NCI-H524 treated with DMSO at 0.1 percent for 48 hours (cell line): Measurements from ENCODE around the gene KLHDC10.
A peak's percentile ranks its signal among the peaks of the same experiment; 100 is the strongest.
"Not testable (repeated sequence)": the region's sequence is repeated elsewhere in the genome, so short reads cannot be mapped to it uniquely, and the experiment has no call there.

Experiments used
- DNase-seq: peaks from one replicate; lab custom pipeline; 2025; lab: John Stamatoyannopoulos, UW

KLHDC10 gene

GRCh38 chr7:130141884-130142653 lies 71.7 kb downstream of the KLHDC10 start:
- no peak for DNase-seq

DNA sequence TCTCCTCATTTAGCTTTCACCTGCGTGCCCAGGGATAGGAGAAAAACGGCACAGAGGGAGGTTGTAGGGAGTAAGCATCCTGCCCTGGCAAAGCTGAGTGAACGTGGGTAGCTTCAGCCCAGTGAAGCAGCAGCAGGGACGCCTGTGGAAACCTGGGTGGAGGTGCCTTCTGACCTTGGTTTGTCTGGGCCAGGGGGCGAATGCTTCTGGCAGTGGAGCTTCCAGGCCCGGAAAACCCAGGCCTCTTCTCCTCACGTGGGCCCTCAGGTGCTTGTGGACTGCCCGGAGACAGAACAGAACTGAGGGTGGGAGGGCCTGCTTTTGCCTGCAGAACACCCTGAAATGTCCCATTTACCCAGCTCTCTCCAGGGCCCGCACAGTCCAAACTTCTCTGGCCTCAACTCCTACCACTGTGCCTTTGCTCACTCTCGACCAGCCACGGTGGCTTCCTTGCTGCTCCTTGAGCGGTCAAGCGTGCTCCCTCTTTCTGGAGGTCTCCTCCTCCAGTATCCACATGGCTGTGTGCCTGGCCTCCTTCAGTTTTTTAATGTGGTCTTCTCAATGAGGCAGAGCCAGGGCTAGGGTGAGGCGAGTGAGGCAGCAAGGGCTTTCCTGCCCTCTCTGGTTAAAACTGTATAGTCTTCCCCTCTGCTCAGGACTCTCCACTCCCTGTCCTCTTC lies 72.5 kb downstream of the KLHDC10 start:
- DNase-seq: no peak

DNA sequence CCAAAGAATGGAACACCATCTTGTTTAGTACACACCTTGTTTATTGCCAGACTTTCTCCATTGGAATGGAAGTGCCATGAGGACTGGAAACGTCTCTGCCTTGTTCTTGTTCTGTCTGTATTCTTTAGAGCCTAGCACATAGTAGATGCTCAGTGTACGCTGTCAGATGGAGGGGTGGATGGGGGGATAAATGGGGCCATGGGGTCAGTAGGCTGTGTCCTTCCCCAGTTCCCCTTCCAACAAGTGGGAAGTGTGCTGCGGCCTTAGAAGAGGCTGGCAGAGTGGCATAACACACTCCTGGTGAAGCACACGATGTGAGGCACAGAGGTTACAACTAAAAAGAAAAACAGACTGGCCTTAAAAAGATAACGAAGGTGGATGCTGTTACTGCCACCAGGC lies 73.0 kb downstream of the KLHDC10 start:
- DNase-seq: no peak

DNA sequence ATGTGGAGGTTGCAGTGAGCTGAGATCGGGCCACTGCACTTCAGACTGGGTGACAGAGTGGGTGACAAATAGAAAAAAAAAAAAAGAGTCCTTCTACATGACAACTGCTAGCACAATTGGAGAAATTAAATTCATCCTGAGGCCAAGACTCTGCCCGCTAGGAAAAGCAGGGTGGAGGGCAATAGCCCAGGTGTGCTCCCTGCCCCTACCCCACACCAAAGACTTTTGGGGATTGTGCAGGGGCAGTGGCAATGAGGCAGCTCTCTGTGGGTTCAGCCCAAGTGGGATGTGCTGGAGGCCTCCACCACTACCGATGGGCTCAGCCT lies 73.6 kb downstream of the KLHDC10 start:
- DNase-seq: no peak

- DNase-seq: no peak
Observed at GRCh38 chr7:130144312-130145171, 74.2 kb downstream of the KLHDC10 start.

GRCh38 chr7:130145424-130146100 lies 75.2 kb downstream of the KLHDC10 start:
- DNase-seq: no peak

- DNase-seq: not testable (repeated sequence)
Observed at GRCh38 chr7:130146142-130146541, 75.8 kb downstream of the KLHDC10 start.

DNA sequence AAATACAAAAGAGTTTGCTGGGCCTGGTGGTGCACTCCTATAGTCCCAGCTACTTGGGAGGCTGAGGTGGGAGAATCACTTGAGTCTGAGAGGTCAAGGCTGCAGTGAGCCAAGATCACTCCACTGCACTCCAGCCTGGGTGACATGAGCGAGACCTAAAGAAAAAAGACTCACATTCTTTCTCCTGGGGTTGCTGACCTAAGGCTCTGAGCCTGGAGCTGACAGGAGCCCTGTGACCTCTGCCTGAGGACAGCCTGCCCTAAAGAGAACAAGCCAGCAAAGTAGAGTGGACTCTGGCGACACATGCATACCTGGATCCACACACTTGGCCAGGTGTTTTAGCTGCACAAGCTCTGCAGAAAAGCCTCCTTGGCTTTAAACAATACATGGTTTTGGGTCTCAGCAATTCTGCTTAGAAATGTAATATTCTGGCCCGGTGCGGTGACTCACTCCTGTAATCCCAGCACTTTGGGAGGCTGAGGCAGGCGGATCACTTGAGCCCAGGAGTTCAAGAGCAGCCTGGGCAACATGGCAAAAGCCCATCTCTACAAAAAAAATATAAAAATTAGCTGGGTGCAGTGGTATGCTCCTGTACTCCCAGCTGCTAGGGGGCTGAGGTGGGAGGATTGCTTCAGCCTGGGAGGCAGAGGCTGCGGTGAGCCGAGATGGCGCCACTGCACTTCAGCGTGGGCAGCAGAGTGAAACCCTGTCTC lies 76.5 kb downstream of the KLHDC10 start:
- DNase-seq: no peak

DNA sequence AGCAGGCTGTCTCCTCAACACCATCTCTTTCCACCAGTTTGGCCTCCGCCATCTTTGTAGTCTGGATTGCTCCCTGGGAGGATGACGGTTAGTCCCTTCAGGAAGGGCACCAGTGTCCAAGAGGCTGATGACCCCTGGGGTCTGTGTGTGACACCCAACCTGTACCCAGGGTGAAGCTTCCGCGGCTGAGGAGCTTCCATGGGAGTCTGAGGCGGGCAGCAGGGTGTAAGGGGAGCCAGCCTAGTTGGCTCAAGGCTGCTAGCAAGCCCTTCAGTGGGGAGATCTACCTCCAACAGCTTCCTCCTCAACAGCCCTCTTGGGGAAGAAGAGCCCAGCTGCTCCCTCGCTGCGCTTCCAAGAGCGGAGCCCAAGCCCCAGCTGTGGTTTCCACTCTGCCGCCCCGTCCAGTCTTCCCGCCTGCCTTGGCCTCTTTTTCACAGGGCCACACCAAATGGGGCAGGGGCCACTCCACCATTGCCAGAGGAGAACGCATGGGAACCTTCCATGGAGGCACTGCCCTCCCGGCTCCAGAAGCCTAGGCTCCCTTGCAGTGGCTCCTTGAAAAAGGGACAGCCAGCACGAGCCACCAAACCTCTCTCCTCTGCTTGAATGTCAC lies 77.5 kb downstream of the KLHDC10 start:
- DNase-seq: peak; percentile 58

DNA sequence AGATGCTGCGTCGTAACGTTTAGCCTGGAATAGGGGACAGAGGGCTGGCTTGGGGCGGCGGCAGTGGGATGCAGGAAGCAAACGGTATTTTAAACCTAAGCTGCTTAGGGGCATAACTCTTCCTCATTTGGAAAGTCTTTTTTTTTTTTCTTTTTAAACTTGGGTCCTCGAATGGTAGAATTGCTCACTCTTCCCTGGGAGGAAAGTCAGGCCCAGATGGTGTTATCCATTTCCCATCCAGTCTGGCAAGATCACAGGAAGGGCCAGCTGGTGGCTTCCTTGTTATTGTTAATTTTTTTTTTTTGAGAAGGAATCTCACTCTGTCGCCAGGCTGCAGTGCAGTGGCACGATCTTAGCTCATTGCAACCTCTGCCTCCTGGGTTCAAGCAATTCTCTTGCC lies 78.2 kb downstream of the KLHDC10 start:
- DNase-seq: peak; percentile 87

DNA sequence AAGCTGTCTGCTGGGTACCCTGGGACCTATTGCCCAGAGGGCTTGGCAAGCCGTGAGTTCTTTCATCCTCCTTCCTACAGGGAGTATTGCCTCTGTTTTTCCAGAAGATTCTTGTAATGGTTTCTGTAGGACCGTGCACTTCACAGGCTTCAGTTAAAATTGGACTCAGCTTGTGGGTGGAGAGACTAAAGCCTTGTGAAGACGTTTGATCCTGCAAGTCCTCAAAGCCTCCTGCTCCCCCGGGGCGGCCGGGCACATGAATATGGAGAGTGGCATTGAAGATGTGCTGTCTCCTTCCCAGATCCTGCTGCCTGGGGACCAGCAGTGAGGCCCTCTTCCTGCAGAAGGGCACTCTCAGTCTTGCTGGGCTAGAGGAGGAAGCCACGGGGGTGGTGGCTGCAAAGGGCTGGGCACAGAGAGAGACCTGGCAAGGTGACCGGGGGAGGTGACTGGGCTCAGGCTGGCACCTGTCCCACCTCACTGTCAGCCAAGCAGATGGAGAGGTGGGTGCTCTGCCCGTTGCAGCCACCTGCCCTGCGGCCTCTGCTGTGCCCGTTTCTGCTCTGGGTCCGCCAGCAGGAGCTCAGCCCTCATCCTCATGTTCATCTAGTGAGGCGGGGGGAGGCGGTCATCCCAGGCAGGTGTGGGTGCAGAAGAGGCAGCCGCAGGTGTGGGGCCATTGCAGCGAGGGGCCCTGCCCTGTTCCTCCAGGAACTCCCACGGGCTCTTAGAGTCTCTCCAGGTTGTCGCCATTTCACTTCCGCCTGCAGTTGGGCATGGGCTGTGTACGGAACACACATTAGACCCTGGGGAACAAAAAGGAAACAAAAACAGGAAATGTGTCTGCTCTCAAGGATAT lies 79.2 kb downstream of the KLHDC10 start:
- DNase-seq: peak; percentile 32

GRCh38 chr7:130150587-130150986 lies 80.3 kb downstream of the KLHDC10 start:
- DNase-seq: no peak

- no peak for DNase-seq
Observed at GRCh38 chr7:130151591-130152492, 81.5 kb downstream of the KLHDC10 start.

DNA sequence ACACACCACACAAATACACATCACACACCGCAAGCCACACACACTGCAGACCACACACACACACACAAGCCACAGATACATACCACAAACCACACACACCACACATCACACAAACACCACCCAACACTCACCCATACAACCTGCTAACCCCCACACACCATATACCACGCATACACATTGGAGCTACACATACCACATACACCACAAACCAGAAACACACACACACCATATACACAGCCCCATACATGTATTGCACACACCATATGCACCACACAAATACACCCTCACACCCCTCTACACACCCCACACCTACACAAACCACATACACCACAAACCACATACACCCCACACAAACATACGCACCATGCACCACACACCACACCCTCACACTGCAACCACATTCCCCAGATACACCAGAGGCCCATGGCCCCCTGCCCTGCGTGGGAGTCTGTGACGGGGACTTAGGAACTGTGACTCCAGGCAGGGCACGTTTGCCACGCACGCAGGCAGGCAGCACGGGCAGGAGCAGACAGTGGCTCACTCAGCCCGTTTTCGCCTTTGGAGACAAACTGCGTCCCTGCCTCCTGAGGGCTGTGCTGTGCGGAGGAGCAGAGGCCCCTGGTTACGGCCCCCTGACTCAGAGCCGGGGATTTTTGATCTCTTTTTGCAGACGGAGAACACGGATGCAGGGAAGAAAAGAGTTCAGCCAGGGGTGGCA lies 82.3 kb downstream of the KLHDC10 start:
- DNase-seq: no peak

- DNase-seq: no peak
Observed at GRCh38 chr7:130153211-130153908, 83.0 kb downstream of the KLHDC10 start.

DNA sequence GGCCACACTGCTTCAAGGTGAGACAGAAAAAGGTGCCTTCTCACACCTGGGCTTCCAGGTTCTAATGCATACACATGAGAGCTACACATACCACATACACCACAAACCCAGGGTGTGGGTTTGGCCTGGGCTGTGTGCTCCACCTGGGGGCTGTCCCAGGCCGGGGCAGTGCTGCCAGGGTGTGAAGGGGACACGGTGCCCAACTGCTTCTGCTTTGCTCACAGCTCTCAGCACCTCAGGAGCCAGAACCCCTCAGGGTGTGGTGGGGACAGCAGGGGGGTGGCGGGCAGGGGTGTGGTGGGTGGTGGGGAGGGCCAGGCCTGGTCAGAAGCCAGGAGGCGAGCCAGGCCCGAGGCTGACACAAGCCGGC lies 83.8 kb downstream of the KLHDC10 start:
- no peak for DNase-seq

DNA sequence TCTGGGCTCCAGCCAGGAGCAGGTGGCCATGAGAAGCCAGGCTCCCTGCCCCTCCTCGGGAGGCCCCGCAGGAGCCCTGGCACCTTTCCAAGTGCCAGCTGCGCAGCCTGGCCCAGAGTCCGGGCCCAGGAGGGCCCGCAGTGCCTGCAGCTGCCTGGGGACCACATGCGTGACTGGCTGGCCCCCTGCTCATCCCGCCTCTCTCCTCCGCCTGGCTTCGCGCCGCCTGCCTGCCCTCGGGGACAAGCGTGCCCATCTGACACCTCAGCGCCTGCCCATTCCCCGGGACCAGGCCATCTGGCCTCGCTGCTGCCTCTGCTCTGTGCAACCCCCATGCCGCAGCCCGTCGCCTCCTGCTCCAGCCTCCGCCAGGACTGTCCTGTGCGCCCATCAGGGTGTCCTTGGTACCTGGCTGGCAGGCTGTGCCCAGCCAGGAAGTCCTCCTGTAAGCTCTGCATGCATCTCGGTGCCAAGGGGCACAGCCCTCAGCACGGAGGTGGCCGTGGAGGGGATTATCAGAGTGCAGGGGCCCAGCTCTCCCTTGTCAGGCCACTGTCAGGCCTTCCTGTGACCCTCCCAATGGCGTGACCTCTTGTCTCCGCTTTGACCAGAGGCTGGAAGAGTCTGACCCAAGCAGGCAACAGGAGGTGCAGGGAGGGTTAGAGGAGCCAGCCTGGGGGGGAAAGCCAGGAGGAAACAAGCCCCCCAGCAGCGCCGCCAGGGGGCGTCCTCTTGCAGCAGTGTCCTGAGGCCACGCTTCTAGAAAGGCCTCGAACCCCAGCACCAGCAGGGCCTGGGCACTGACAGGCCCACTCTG lies 84.4 kb downstream of the KLHDC10 start:
- DNase-seq: peak; percentile 92
